KMS-11 (cell line): ENCODE data around the gene NT5E.

Source experiments
- H2AFZ ChIP-seq: fragments of 200-600 bp; sonication (generic); 2 replicates; pipeline ENCODE4 v1.6.1; 2016; ENCODE audit warnings: antibody characterized with exemption, mixed run types, low read depth
- H3K27ac ChIP-seq: fragments of 200-600 bp; sonication (generic); 2 replicates; pipeline ENCODE4 v1.6.1; 2016; ENCODE audit warnings: mild to moderate bottlenecking, mixed run types
- H3K27me3 ChIP-seq: fragments of 200-600 bp; sonication (generic); 2 replicates; pipeline ENCODE4 v1.6.1; 2017; ENCODE audit warnings: mild to moderate bottlenecking, low read depth, mixed run types, moderate library complexity; ENCODE audit not compliant: insufficient read depth
- H3K36me3 ChIP-seq: fragments of 200-600 bp; sonication (generic); 2 replicates; pipeline ENCODE4 v1.6.1; 2017; ENCODE audit warnings: mild to moderate bottlenecking, mixed run types; ENCODE audit not compliant: insufficient read depth
- H3K4me1 ChIP-seq: fragments of 200-600 bp; sonication (generic); 2 replicates; pipeline ENCODE4 v1.6.1; 2016; ENCODE audit warnings: mild to moderate bottlenecking, low read depth, mixed run types; ENCODE audit not compliant: poor library complexity, severe bottlenecking
- H3K4me2 ChIP-seq: fragments of 200-600 bp; sonication (generic); 2 replicates; pipeline ENCODE4 v1.7.0; 2016; ENCODE audit warnings: mild to moderate bottlenecking, mixed run types
- H3K4me3 ChIP-seq: fragments of 200-600 bp; sonication (generic); IDR thresholded peaks from 2 replicates; pipeline ENCODE4 v1.6.1; 2017; ENCODE audit warnings: low read depth, low read length, mixed read lengths; ENCODE audit not compliant: insufficient read depth
- H3K79me2 ChIP-seq: fragments of 200-600 bp; sonication (generic); 2 replicates; pipeline ENCODE4 v1.6.1; 2016; ENCODE audit warnings: low read depth, mixed run types; ENCODE audit not compliant: insufficient read depth
- H3K9ac ChIP-seq: fragments of 200-600 bp; sonication (generic); 2 replicates; pipeline ENCODE4 v1.6.1; 2016; ENCODE audit warnings: mild to moderate bottlenecking, mixed run types
- H4K20me1 ChIP-seq: fragments of 200-600 bp; sonication (generic); 2 replicates; pipeline ENCODE4 v1.6.1; 2016; ENCODE audit warnings: mild to moderate bottlenecking, mixed run types; ENCODE audit not compliant: insufficient read depth
- CTCF ChIP-seq: fragments of 200-600 bp; sonication (generic); conservative IDR thresholded peaks from 2 replicates; pipeline ENCODE4 v1.6.1; 2017; ENCODE audit warnings: low read depth, mild to moderate bottlenecking, antibody characterized with exemption, low read length, moderate library complexity, mixed read lengths

Gene NT5E

GRCh38 chr6:85421972-85422371 lies 27.9 kb upstream of the NT5E start:
- Histone ChIP-seq H3K27me3 (no peaks in the 10 kb centered on the region), H3K4me3 (no peak overlapping the region), H3K4me2 (no peak overlapping the region), H2AFZ (no peak overlapping the region), H3K79me2 (no peaks in the 10 kb centered on the region), H4K20me1 (no peaks in the 10 kb centered on the region), H3K36me3 (no peaks in the 10 kb centered on the region), H3K4me1 (no peaks in the 10 kb centered on the region), H3K9ac (no peak overlapping the region), H3K27ac (no peak overlapping the region)
- TF ChIP-seq CTCF = no peak

- no peak overlapping the region for H3K9ac ChIP-seq
- H2AFZ ChIP-seq = no peak overlapping the region
- H3K27ac ChIP-seq = no peak overlapping the region
- no peaks in the 10 kb centered on the region for H3K36me3 ChIP-seq
- H3K79me2 ChIP-seq = no peaks in the 10 kb centered on the region
- no peaks in the 10 kb centered on the region for H3K4me1 ChIP-seq
- H3K27me3 ChIP-seq = no peaks in the 10 kb centered on the region
- H3K4me2 ChIP-seq = no peak overlapping the region
- no peak for TF ChIP-seq CTCF
- H3K4me3 ChIP-seq = no peak overlapping the region
- H4K20me1 ChIP-seq = no peaks in the 10 kb centered on the region
These were observed 26.9 kb upstream of the NT5E start for GRCh38 chr6:85422996-85423395.

DNA sequence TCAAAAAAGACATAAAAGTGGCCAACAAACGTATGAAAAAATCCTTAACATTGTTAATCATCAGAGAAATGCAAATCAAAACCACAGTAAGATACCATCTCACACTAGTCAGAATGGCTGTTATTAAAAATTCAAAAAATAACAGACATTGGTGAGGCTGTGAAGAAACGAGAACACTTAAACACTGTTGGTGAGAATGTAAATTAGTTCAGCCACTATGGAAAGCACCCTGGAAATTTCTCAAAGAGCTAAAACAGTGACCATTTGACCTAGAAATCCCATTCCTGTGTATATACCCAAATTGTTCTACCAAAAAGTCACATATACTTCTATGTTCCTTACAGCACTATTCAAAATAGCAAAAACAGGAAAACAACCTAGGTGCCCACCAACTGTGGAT lies 24.9 kb upstream of the NT5E start:
- H3K79me2 ChIP-seq = no peaks in the 10 kb centered on the region
- H3K4me2 ChIP-seq = no peak overlapping the region
- H3K4me3 ChIP-seq = no peak overlapping the region
- no peak for TF ChIP-seq CTCF
- no peak overlapping the region for H3K27ac ChIP-seq
- no peaks in the 10 kb centered on the region for H3K27me3 ChIP-seq
- H3K4me1 ChIP-seq = no peaks in the 10 kb centered on the region
- H3K36me3 ChIP-seq = no peaks in the 10 kb centered on the region
- no peak overlapping the region for H2AFZ ChIP-seq
- no peaks in the 10 kb centered on the region for H4K20me1 ChIP-seq
- H3K9ac ChIP-seq = no peak overlapping the region

GRCh38 chr6:85425997-85426396 lies 23.9 kb upstream of the NT5E start:
- no peaks in the 10 kb centered on the region for H3K79me2 ChIP-seq
- no peak for TF ChIP-seq CTCF

GRCh38 chr6:85428486-85428885 lies 21.4 kb upstream of the NT5E start:
- no peaks in the 10 kb centered on the region for H3K79me2 ChIP-seq
- H3K4me1 ChIP-seq = no peaks in the 10 kb centered on the region
- H2AFZ ChIP-seq = no peak overlapping the region
- no peak for TF ChIP-seq CTCF
- no peak overlapping the region for H3K4me3 ChIP-seq
- H3K27me3 ChIP-seq = no peaks in the 10 kb centered on the region
- H4K20me1 ChIP-seq = no peaks in the 10 kb centered on the region
- no peak overlapping the region for H3K27ac ChIP-seq
- H3K4me2 ChIP-seq = no peak overlapping the region
- no peaks in the 10 kb centered on the region for H3K36me3 ChIP-seq
- no peak overlapping the region for H3K9ac ChIP-seq

More at GRCh38 chr6:85425997-85426396, 23.9 kb upstream of the NT5E start:
- Histone ChIP-seq H3K9ac (no peak overlapping the region), H3K4me2 (no peak overlapping the region), H3K27ac (no peak overlapping the region), H3K4me3 (no peak overlapping the region), H3K4me1 (no peaks in the 10 kb centered on the region), H4K20me1 (no peaks in the 10 kb centered on the region), H3K36me3 (no peaks in the 10 kb centered on the region), H3K27me3 (no peaks in the 10 kb centered on the region), H2AFZ (no peak overlapping the region)
